H9 (cell line): ENCODE measurements around the gene YOD1. TPM values are rescaled to one million over a fixed set of nuclear protein-coding genes. Genes with fewer than 3 reads are reported as not detected.

Source experiments
- DNase-seq: peaks from one replicate; pipeline ENCODE4 v3.0.0-alpha.2; 2017
- H2AFZ ChIP-seq: one replicate; pipeline ENCODE4 v1.6.1; 2013; ENCODE audit warnings: mild to moderate bottlenecking, low read length, control low read depth, moderate library complexity
- H2AK5ac ChIP-seq: 2 replicates; pipeline ENCODE4 v1.6.1; 2013; ENCODE audit warnings: low read length, control low read depth, mixed read lengths; ENCODE audit not compliant: insufficient read length
- H2BK120ac ChIP-seq: one replicate; pipeline ENCODE4 v1.6.1; 2013; ENCODE audit warnings: low read depth, mild to moderate bottlenecking, low read length, control low read depth, inconsistent platforms; ENCODE audit not compliant: poor library complexity, severe bottlenecking
- H2BK12ac ChIP-seq: 2 replicates; pipeline ENCODE4 v1.6.1; 2013; ENCODE audit warnings: low read length, control low read depth, mixed read lengths, low read depth; ENCODE audit not compliant: insufficient read length
- H2BK15ac ChIP-seq: 2 replicates; pipeline ENCODE4 v1.6.1; 2013; ENCODE audit warnings: low read depth, low read length, control low read depth
- H2BK20ac ChIP-seq: one replicate; pipeline ENCODE4 v1.6.1; 2013; ENCODE audit warnings: low read depth, mild to moderate bottlenecking, low read length, control low read depth, inconsistent platforms; ENCODE audit not compliant: poor library complexity, severe bottlenecking
- H2BK5ac ChIP-seq: 2 replicates; pipeline ENCODE4 v1.6.1; 2013; ENCODE audit warnings: low read length, control low read depth, mixed read lengths; ENCODE audit not compliant: insufficient read length
- H3K14ac ChIP-seq: 2 replicates; pipeline ENCODE4 v1.6.1; 2013; ENCODE audit warnings: low read length, control low read depth; ENCODE audit not compliant: insufficient read depth
- H3K18ac ChIP-seq: 2 replicates; pipeline ENCODE4 v1.6.1; 2013; ENCODE audit warnings: low read depth, mild to moderate bottlenecking, mixed read lengths, low read length, control low read depth; ENCODE audit not compliant: insufficient read length
- H3K23ac ChIP-seq: 2 replicates; pipeline ENCODE4 v1.6.1; 2013; ENCODE audit warnings: low read length, control low read depth, mixed read lengths, low read depth; ENCODE audit not compliant: insufficient read length
- H3K23me2 ChIP-seq: 2 replicates; pipeline ENCODE4 v1.6.1; 2013; ENCODE audit warnings: low read depth, mild to moderate bottlenecking, mixed read lengths, low read length, control low read depth; ENCODE audit not compliant: insufficient read length, poor library complexity, severe bottlenecking
- H3K27ac ChIP-seq: 2 replicates; pipeline ENCODE4 v1.5.1; 2013; ENCODE audit warnings: low read length, control low read depth, mixed read lengths, low read depth; ENCODE audit not compliant: insufficient read length
- H3K27me3 ChIP-seq: 2 replicates; pipeline ENCODE4 v1.6.1; 2013; ENCODE audit warnings: low read length, control low read depth, inconsistent platforms; ENCODE audit not compliant: insufficient read depth
- H3K4ac ChIP-seq: 2 replicates; pipeline ENCODE4 v1.6.1; 2013; ENCODE audit warnings: low read depth, mild to moderate bottlenecking, control low read depth, inconsistent platforms, low read length, moderate library complexity
- H3K4me1 ChIP-seq: 2 replicates; pipeline ENCODE4 v1.6.1; 2013; ENCODE audit warnings: low read length, control low read depth, inconsistent platforms; ENCODE audit not compliant: insufficient read depth
- H3K4me2 ChIP-seq: 2 replicates; pipeline ENCODE4 v1.6.1; 2013; ENCODE audit warnings: low read length, control low read depth, mixed read lengths; ENCODE audit not compliant: insufficient read length, insufficient read depth
- H3K56ac ChIP-seq: 2 replicates; pipeline ENCODE4 v1.6.1; 2013; ENCODE audit warnings: low read depth, mild to moderate bottlenecking, mixed read lengths, low read length, control low read depth; ENCODE audit not compliant: insufficient read length
- H3K79me1 ChIP-seq: 2 replicates; pipeline ENCODE4 v1.6.1; 2013; ENCODE audit warnings: low read depth, mild to moderate bottlenecking, moderate library complexity, low read length, control low read depth, inconsistent platforms; ENCODE audit not compliant: insufficient read depth, poor library complexity, severe bottlenecking
- H3K79me2 ChIP-seq: 2 replicates; pipeline ENCODE4 v1.6.1; 2013; ENCODE audit warnings: low read length, control low read depth, inconsistent platforms; ENCODE audit not compliant: insufficient read depth
- H3K9ac ChIP-seq: 2 replicates; pipeline ENCODE4 v1.6.1; 2013; ENCODE audit warnings: low read length, control low read depth, mixed read lengths; ENCODE audit not compliant: insufficient read length; ENCODE audit errors: extremely low read depth
- H3K9me3 ChIP-seq: one replicate; pipeline ENCODE4 v1.6.1; 2013; ENCODE audit warnings: low read depth, low read length, inconsistent platforms; ENCODE audit not compliant: control insufficient read depth
- H3T11ph ChIP-seq: one replicate; pipeline ENCODE4 v1.6.1; 2013; ENCODE audit warnings: mild to moderate bottlenecking, low read length, control low read depth, inconsistent platforms
- H4K20me1 ChIP-seq: one replicate; pipeline ENCODE4 v1.6.1; 2013; ENCODE audit not compliant: control insufficient read depth, insufficient read length, insufficient read depth
- H4K5ac ChIP-seq: 2 replicates; pipeline ENCODE4 v1.6.1; 2013; ENCODE audit warnings: low read depth, mild to moderate bottlenecking, mixed read lengths, low read length, control low read depth; ENCODE audit not compliant: insufficient read length
- H4K8ac ChIP-seq: replicated peaks from 2 replicates; pipeline ENCODE4 v1.6.1; 2013; ENCODE audit warnings: low read length, control low read depth, mixed read lengths, low read depth; ENCODE audit not compliant: insufficient read length
- H4K91ac ChIP-seq: 2 replicates; pipeline ENCODE4 v1.6.1; 2013; ENCODE audit warnings: low read depth, mild to moderate bottlenecking, moderate library complexity, mixed read lengths, low read length, control low read depth; ENCODE audit not compliant: insufficient read length
- H3K27ac Mint-ChIP-seq, 3 experiments: 2 replicates in 2 of 3; 3 replicates in 1 of 3; pipeline ENCODE4 v1.8.0; 2020 to 2021; ENCODE audit warnings: mixed read lengths in 3 of 3, mild to moderate bottlenecking in 1 of 3, moderate library complexity in 1 of 3
- H3K27me3 Mint-ChIP-seq: 2 replicates; pipeline ENCODE4 v1.8.0; 2021; ENCODE audit warnings: low read depth, mild to moderate bottlenecking, moderate library complexity, mixed read lengths
- H3K36me3 Mint-ChIP-seq, 3 experiments: 2 replicates in 2 of 3; 3 replicates in 1 of 3; pipeline ENCODE4 v1.8.0; 2020 to 2021; ENCODE audit warnings: low read depth in 3 of 3, mixed read lengths in 3 of 3; ENCODE audit not compliant: insufficient read depth in 1 of 3
- H3K4me1 Mint-ChIP-seq, 2 experiments: 2 replicates each; pipeline ENCODE4 v1.8.0; 2020; ENCODE audit warnings: mixed read lengths in 2 of 2
- H3K4me3 Mint-ChIP-seq, 2 experiments: 2 replicates in 1 of 2; 3 replicates in 1 of 2; pipeline ENCODE4 v1.8.0; 2020 to 2021; ENCODE audit warnings: mild to moderate bottlenecking in 2 of 2, mixed read lengths in 2 of 2, moderate library complexity in 1 of 2
- H3K9me3 Mint-ChIP-seq, 2 experiments: 2 replicates in 1 of 2; 3 replicates in 1 of 2; pipeline ENCODE4 v1.8.0; 2020; ENCODE audit warnings: mild to moderate bottlenecking in 2 of 2, mixed read lengths in 2 of 2, moderate library complexity in 1 of 2
- CTCF ChIP-seq: fragments of 200-600 bp; sonication (generic); conservative IDR thresholded peaks from 3 replicates; pipeline ENCODE4 v1.8.0; 2021; ENCODE audit warnings: antibody characterized with exemption, mild to moderate bottlenecking
- WGBS: extraction: QIAGEN DNeasy Blood & Tissue Kit; methylation state at CpG from one replicate; pipeline ENCODE4 v1.1.7; 2013; ENCODE audit warnings: missing lambda C conversion rate, low lambda C conversion rate, mixed read lengths; ENCODE audit not compliant: insufficient read length; ENCODE audit errors: extremely low coverage; 5-methylcytosine and 5-hydroxymethylcytosine counted together
- total RNA-seq: library from RNA; stranded (reverse); gene quantifications from 2 replicates; pipeline ENCODE4 v1.2.1, GENCODE V29; 2021

The YOD1 gene
- total RNA-seq, 1 experiment from 2014 or later: 8.6 TPM

DNA sequence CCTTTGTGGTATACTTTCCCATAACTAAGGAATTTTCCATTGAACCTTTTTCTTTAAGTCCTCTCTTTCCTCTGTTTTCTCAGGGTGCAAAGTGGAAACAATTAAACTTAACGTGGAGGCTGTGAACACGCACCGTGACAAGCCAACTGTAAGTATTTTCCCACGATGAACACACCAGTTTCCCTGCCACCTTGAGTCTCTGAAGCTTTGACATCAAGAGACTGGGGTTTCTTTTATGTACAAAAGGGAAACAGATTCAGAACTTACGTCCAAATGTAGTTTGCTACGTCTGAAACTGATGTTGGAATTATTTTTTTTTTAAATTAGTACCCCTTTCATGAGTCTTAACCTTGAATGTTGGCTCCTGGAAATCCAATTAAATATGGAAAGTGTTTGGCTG, 20.4 kb upstream of the YOD1 start:
- Histone ChIP-seq H2AK5ac (no peak overlapping the region), H2BK12ac (no peak overlapping the region), H2BK15ac (no peak overlapping the region), H3K9me3 (no peaks in the 10 kb centered on the region), H3K23ac (no peak overlapping the region), H3K27ac (no peak overlapping the region), H2BK20ac (no peak overlapping the region), H4K8ac (no peak overlapping the region), H3K4ac (no peak overlapping the region), H2BK120ac (no peak overlapping the region), H4K5ac (no peak overlapping the region), H4K91ac (no peak overlapping the region), H3K56ac (no peak overlapping the region), H3K9ac (no peak overlapping the region), H3K27me3 (no peaks in the 10 kb centered on the region), H2BK5ac (no peak overlapping the region), H3T11ph (no peak overlapping the region), H2AFZ (no peak overlapping the region), H3K4me1 (no peaks in the 10 kb centered on the region), H4K20me1 (no peaks in the 10 kb centered on the region), H3K14ac (no peak overlapping the region), H3K79me2 (no peaks in the 10 kb centered on the region), H3K79me1 (no peaks in the 10 kb centered on the region), H3K18ac (no peak overlapping the region), H3K4me2 (no peak overlapping the region), H3K23me2 (no peaks in the 10 kb centered on the region)
- TF ChIP-seq CTCF: no peak
- peaks cover 4 to 26% (median 22%) of the 10 kb centered on the region in 3 experiments; a peak in 6 of 7 replicates for H3K36me3 Mint-ChIP-seq
- no CpG with 5 or more reads among the region's 6 CpGs for WGBS
- H3K4me1 Mint-ChIP-seq: no peaks in the 10 kb centered on the region
- no peaks in the 10 kb centered on the region for H3K9me3 Mint-ChIP-seq
- no peaks in the 10 kb centered on the region for H3K27me3 Mint-ChIP-seq
- no peak overlapping the region for H3K4me3 Mint-ChIP-seq
- no peak for DNase-seq
- no peak overlapping the region for H3K27ac Mint-ChIP-seq
